ENCODE measurements around the gene KRT77. TPM values are rescaled to one million over a fixed set of nuclear protein-coding genes. Genes with fewer than 3 reads are reported as not detected.

KRT77 gene
- total RNA-seq, 6 donors from 2014 or later = not detected

GRCh38 chr12:52696588-52696987 lies 6.7 kb downstream of the KRT77 start:
- H3K27me3 ChIP-seq = no peaks in the 10 kb centered on the region
- no peak overlapping the region for H3K4me3 ChIP-seq
- H3K36me3 ChIP-seq = no peaks in the 10 kb centered on the region
- no peak for TF ChIP-seq POLR2AphosphoS5 (IDR thresholded peaks at IDR 0.05)
- ATAC-seq (ENCODE audit: low FRiP score in 2 of 2) (no peak), DNase-seq (no peak)
- no peaks in the 10 kb centered on the region for H3K9me3 ChIP-seq
- 61 to 72% methylated on average over 3 of the region's 3 CpGs for WGBS, 2 donors
- peaks cover 0 to under 1% (median 0%) of the 10 kb centered on the region in 4 donors for H3K4me1 ChIP-seq
- H3K27ac ChIP-seq = no peak overlapping the region

DNA sequence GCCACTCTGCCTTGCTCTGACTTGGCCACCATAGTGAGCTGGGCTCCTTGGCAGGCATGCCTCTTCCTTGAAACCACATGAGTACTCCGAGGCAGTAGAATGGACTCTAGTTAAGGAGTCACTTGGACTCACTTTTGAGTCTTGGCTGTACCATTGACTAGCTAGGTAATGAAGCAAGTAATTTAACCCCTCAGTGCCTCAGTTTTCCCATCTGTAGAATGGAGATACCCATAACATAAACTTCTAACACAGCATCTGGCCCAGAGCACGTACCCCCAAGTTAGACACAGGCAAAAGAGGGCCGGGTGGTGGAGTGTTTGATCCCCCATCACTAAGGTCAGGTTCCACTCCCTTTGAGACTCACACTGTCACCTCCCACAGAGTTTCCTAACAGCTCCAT lies 8.3 kb downstream of the KRT77 start:
- Histone ChIP-seq H3K4me1 (peaks cover 5 to 13% (median 8%) of the 10 kb centered on the region in 4 donors), H3K9me3 (no peaks in the 10 kb centered on the region), H3K4me3 (no peak overlapping the region), H3K27ac (no peak overlapping the region), H3K36me3 (no peaks in the 10 kb centered on the region), H3K27me3 (peaks cover 0 to 10% (median 4%) of the 10 kb centered on the region in 4 donors)
- 71 to 74% methylated on average over 3 of the region's 3 CpGs for WGBS, 2 donors
- no peak for TF ChIP-seq POLR2AphosphoS5 (IDR thresholded peaks at IDR 0.05)
- no peak for TF ChIP-seq EP300 (IDR thresholded peaks at IDR 0.05)
- no peak for TF ChIP-seq CTCF (IDR thresholded peaks at IDR 0.05)
- TF ChIP-seq POLR2A (IDR thresholded peaks at IDR 0.05) = no peak
- no peak for ATAC-seq (ENCODE audit: low FRiP score in 2 of 2)
- no peak for DNase-seq

GRCh38 chr12:52694151-52694550 lies 9.2 kb downstream of the KRT77 start:
- TF ChIP-seq POLR2A (IDR thresholded peaks at IDR 0.05) = no peak
- TF ChIP-seq POLR2AphosphoS5 (IDR thresholded peaks at IDR 0.05) = no peak
- TF ChIP-seq EP300 (IDR thresholded peaks at IDR 0.05) = no peak
- no peak for TF ChIP-seq CTCF (IDR thresholded peaks at IDR 0.05)
- ATAC-seq (ENCODE audit: low FRiP score in 2 of 2) = no peak
- 91 to 93% methylated on average over 6 of the region's 6 CpGs for whole genome bisulfite sequencing, 2 donors

GRCh38 chr12:52693261-52693660 lies 10.1 kb downstream of the KRT77 start:
- WGBS, 2 donors = 73 to 81% methylated on average over 5 of the region's 5 CpGs
- no peak for ATAC-seq (ENCODE audit: low FRiP score in 2 of 2)
- H3K27ac ChIP-seq = no peak overlapping the region

More at GRCh38 chr12:52694151-52694550, 9.2 kb downstream of the KRT77 start:
- no peak for DNase-seq
- peaks cover 0 to 11% (median 5%) of the 10 kb centered on the region in 4 donors for H3K27me3 ChIP-seq
- no peak overlapping the region for H3K27ac ChIP-seq
- H3K4me3 ChIP-seq = no peak overlapping the region
- no peaks in the 10 kb centered on the region for H3K9me3 ChIP-seq
- no peaks in the 10 kb centered on the region for H3K36me3 ChIP-seq
- H3K4me1 ChIP-seq = peaks cover 5 to 13% (median 8%) of the 10 kb centered on the region in 4 donors

GRCh38 chr12:52692254-52692653 lies 11.1 kb downstream of the KRT77 start:
- DNase-seq (peak in 1 of 2 donors; percentile 42), ATAC-seq (ENCODE audit: low FRiP score in 2 of 2) (no peak)
- WGBS, 2 donors = 73 to 74% methylated on average over 7 to 8 of the region's 8 CpGs
- Histone ChIP-seq H3K27ac (no peak overlapping the region), H3K4me3 (no peak overlapping the region), H3K27me3 (peaks cover 0 to 11% (median 5%) of the 10 kb centered on the region in 4 donors), H3K4me1 (peaks cover 5 to 13% (median 8%) of the 10 kb centered on the region in 4 donors), H3K9me3 (no peaks in the 10 kb centered on the region), H3K36me3 (no peaks in the 10 kb centered on the region)
- TF ChIP-seq CTCF (IDR thresholded peaks at IDR 0.05) (no peak), POLR2AphosphoS5 (IDR thresholded peaks at IDR 0.05) (no peak), EP300 (IDR thresholded peaks at IDR 0.05) (no peak), POLR2A (IDR thresholded peaks at IDR 0.05) (no peak)

More at GRCh38 chr12:52693261-52693660, 10.1 kb downstream of the KRT77 start:
- H3K9me3 ChIP-seq = no peaks in the 10 kb centered on the region
- peaks cover 5 to 13% (median 8%) of the 10 kb centered on the region in 4 donors for H3K4me1 ChIP-seq
- H3K4me3 ChIP-seq = no peak overlapping the region
- H3K27me3 ChIP-seq = peaks cover 0 to 11% (median 5%) of the 10 kb centered on the region in 4 donors
- DNase-seq = no peak
- TF ChIP-seq POLR2A (IDR thresholded peaks at IDR 0.05) (no peak), EP300 (IDR thresholded peaks at IDR 0.05) (no peak), POLR2AphosphoS5 (IDR thresholded peaks at IDR 0.05) (no peak), CTCF (IDR thresholded peaks at IDR 0.05) (no peak)
- no peaks in the 10 kb centered on the region for H3K36me3 ChIP-seq
